HCT116 (cell line): Measurements from ENCODE around the gene TMEM185B. TPM values are rescaled to one million over a fixed set of nuclear protein-coding genes. Genes with fewer than 3 reads are reported as not detected.

Source experiments
- ATAC-seq: fragments of 200-7000 bp; cut with Tn5 transposase; 2 replicates; pipeline ENCODE4 v1.9.1; 2020; ENCODE audit warnings: mild to moderate bottlenecking, moderate library complexity
- BruUV-seq: library from RNA; stranded (reverse); fragments of 400-500 nt; replicated peaks from 2 replicates; lab custom pipeline; 2021; lab: Mats Ljungman, UMichigan
- CTCF ChIA-PET: fragments of 300-600 bp; sonication (Branson Sonifier 250); formaldehyde crosslinking; loops from one replicate; lab custom pipeline; 2021; ENCODE audit warnings: antibody characterized with exemption; lab: Charles Lee
- POLR2A ChIA-PET: fragments of 300-600, 350-600 bp; sonication (Branson Sonifier 250); formaldehyde crosslinking; loops from one replicate; lab custom pipeline; 2021; ENCODE audit warnings: antibody characterized with exemption; lab: Charles Lee
- RAD21 ChIA-PET, 2 experiments: fragments of 300-600 bp; sonication (Branson Sonifier 250); formaldehyde crosslinking; loops; one replicate each; lab custom pipeline; 2023; ENCODE audit warnings: low total read pairs in 2 of 2; ENCODE audit not compliant: uncharacterized antibody in 2 of 2, unreplicated experiment in 2 of 2, low non-redundant PET in 1 of 2; lab: Charles Lee
- DNase-seq: peaks from one replicate; pipeline ENCODE4 v3.0.0-alpha.2; 2010; ENCODE audit warnings: low read depth, low spot score
- H2AFZ ChIP-seq: fragments of 200-600 bp; shearing (Covaris generic), sonication (generic); 2 replicates; pipeline ENCODE4 v1.6.1; 2017; ENCODE audit warnings: low read depth, mixed run types, mixed read lengths, antibody characterized with exemption, low read length; ENCODE audit not compliant: poor library complexity, severe bottlenecking
- H3K27ac ChIP-seq: 2 replicates; pipeline ENCODE4 v1.5.1; 2012; ENCODE audit warnings: low read depth, low read length
- H3K27me3 ChIP-seq: fragments of 200-600 bp; sonication (generic); 2 replicates; pipeline ENCODE4 v1.6.1; 2016; ENCODE audit warnings: mixed run types, low read length, mixed read lengths; ENCODE audit not compliant: insufficient read depth
- H3K36me3 ChIP-seq, 2 experiments: fragments of 200-500 bp in 1 of 2; fragments of 200-600 bp in 1 of 2; sonication (Bioruptor generic) in 1 of 2; sonication (generic) in 1 of 2; 2 replicates each; pipeline versions ENCODE4 v1.5.1 to v1.6.1; 2014 to 2016; ENCODE audit warnings: low read length in 2 of 2, inconsistent platforms in 1 of 2, mixed read lengths in 1 of 2, mixed run types in 1 of 2; ENCODE audit not compliant: insufficient read depth in 2 of 2, control insufficient read depth in 1 of 2
- H3K4me1 ChIP-seq, 2 experiments: fragments of 200-600 bp in 1 of 2; sonication (generic) in 1 of 2; 2 replicates each; pipeline versions ENCODE4 v1.5.1 to v1.6.1; 2012 to 2017; ENCODE audit warnings: low read length in 2 of 2, inconsistent platforms in 1 of 2, mild to moderate bottlenecking in 1 of 2, mixed read lengths in 1 of 2, mixed run types in 1 of 2, moderate library complexity in 1 of 2; ENCODE audit not compliant: insufficient read depth in 2 of 2, control insufficient read depth in 1 of 2
- H3K4me2 ChIP-seq: fragments of 200-600 bp; sonication (generic); 2 replicates; pipeline ENCODE4 v1.6.1; 2017; ENCODE audit warnings: mixed run types, low read length, mixed read lengths
- H3K4me3 ChIP-seq, 2 experiments: fragments of 200-600 bp in 1 of 2; sonication (generic) in 1 of 2; replicated peaks in 1 of 2; 2 replicates each; pipeline ENCODE4 v1.5.1; 2011 to 2016; ENCODE audit warnings: low read length in 2 of 2, control low read depth in 1 of 2, low read depth in 1 of 2, mild to moderate bottlenecking in 1 of 2, mixed read lengths in 1 of 2, mixed run types in 1 of 2
- H3K79me2 ChIP-seq: fragments of 200-600 bp; sonication (generic); 2 replicates; pipeline ENCODE4 v1.6.1; 2017; ENCODE audit warnings: mild to moderate bottlenecking, mixed run types, low read length, moderate library complexity, mixed read lengths; ENCODE audit not compliant: insufficient read depth
- H3K9ac ChIP-seq: fragments of 200-600 bp; sonication (generic); 2 replicates; pipeline ENCODE4 v1.6.1; 2016; ENCODE audit warnings: low read length, mixed read lengths
- H3K9me2 ChIP-seq: fragments of 200-600 bp; sonication (generic), shearing (Covaris generic); 2 replicates; pipeline ENCODE4 v1.6.1; 2017; ENCODE audit warnings: mixed run types, mild to moderate bottlenecking, moderate library complexity; ENCODE audit not compliant: insufficient read depth
- H3K9me3 ChIP-seq, 2 experiments: fragments of 200-500 bp in 1 of 2; fragments of 200-600 bp in 1 of 2; sonication (Bioruptor generic) in 1 of 2; sonication (generic) in 1 of 2; 2 replicates each; pipeline ENCODE4 v1.6.1; 2014 to 2017; ENCODE audit warnings: low read length in 2 of 2, mixed read lengths in 2 of 2, inconsistent platforms in 1 of 2, low read depth in 1 of 2, mild to moderate bottlenecking in 1 of 2, mixed run types in 1 of 2, moderate library complexity in 1 of 2; ENCODE audit not compliant: control insufficient read depth in 1 of 2, insufficient read depth in 1 of 2
- H4K20me1 ChIP-seq: fragments of 200-600 bp; sonication (generic), shearing (Covaris generic); 2 replicates; pipeline ENCODE4 v1.6.1; 2017; ENCODE audit warnings: mixed run types, mild to moderate bottlenecking, moderate library complexity; ENCODE audit not compliant: insufficient read depth
- ATF3 ChIP-seq: IDR thresholded peaks from 2 replicates; pipeline ENCODE4 v1.6.1; 2012
- CEBPB ChIP-seq: IDR thresholded peaks from 2 replicates; pipeline ENCODE4 v1.6.1; 2012; ENCODE audit warnings: low read depth
- CTCF ChIP-seq, 3 experiments: fragments of 200-600 bp in 1 of 3; sonication (generic) in 1 of 3; IDR thresholded peaks in 2 of 3; conservative IDR thresholded peaks in 1 of 3; 2 replicates each; pipeline ENCODE4 v1.5.1; 2012 to 2017; ENCODE audit warnings: low read depth in 2 of 3, low read length in 2 of 3, antibody characterized with exemption in 1 of 3, borderline replicate concordance in 1 of 3, control low read depth in 1 of 3, mild to moderate bottlenecking in 1 of 3, mixed read lengths in 1 of 3, mixed run types in 1 of 3, moderate library complexity in 1 of 3; ENCODE audit not compliant: insufficient read depth in 1 of 3
- ELF1 ChIP-seq: IDR thresholded peaks from 2 replicates; pipeline ENCODE4 v1.6.1; 2012; ENCODE audit warnings: low read depth, borderline replicate concordance
- EZH2 ChIP-seq: fragments of 200-600 bp; sonication (generic); IDR thresholded peaks from 2 replicates; pipeline ENCODE4 v1.6.1; 2017; ENCODE audit warnings: antibody characterized with exemption, mixed run types
- POLR2A ChIP-seq: IDR thresholded peaks from 2 replicates; pipeline ENCODE4 v1.7.0; 2011; ENCODE audit warnings: borderline replicate concordance; ENCODE audit not compliant: insufficient read depth, insufficient read length; ENCODE audit errors: extremely low read depth
- POLR2AphosphoS5 ChIP-seq: IDR thresholded peaks from 2 replicates; pipeline ENCODE4 v1.6.1; 2011; ENCODE audit warnings: mild to moderate bottlenecking, low read depth, low read length, moderate library complexity
- RAD21 ChIP-seq: IDR thresholded peaks from 2 replicates; pipeline ENCODE4 v1.6.1; 2012; ENCODE audit warnings: low read depth, mild to moderate bottlenecking
- REST ChIP-seq: IDR thresholded peaks from 2 replicates; pipeline ENCODE4 v1.6.1; 2012; ENCODE audit warnings: low read depth
- SIN3A ChIP-seq: IDR thresholded peaks from 2 replicates; pipeline ENCODE4 v1.6.1; 2012; ENCODE audit warnings: low read depth
- SRF ChIP-seq: IDR thresholded peaks from 2 replicates; pipeline ENCODE4 v1.6.1; 2012; ENCODE audit warnings: low read depth
- TCF7L2 ChIP-seq: IDR thresholded peaks from 2 replicates; pipeline ENCODE4 v1.7.0; 2011; ENCODE audit warnings: borderline replicate concordance, inconsistent platforms; ENCODE audit not compliant: insufficient read depth, insufficient read length; ENCODE audit errors: extremely low read depth
- ZBTB33 ChIP-seq: IDR thresholded peaks from 2 replicates; pipeline ENCODE4 v1.6.1; 2011; ENCODE audit warnings: mild to moderate bottlenecking, low read length, moderate library complexity; ENCODE audit not compliant: insufficient replicate concordance; ENCODE audit errors: extremely low read depth
- ZFX ChIP-seq: fragments of 450-650 bp; IDR thresholded peaks from 2 replicates; pipeline ENCODE4 v1.6.1; 2017
- intact Hi-C: fragments of 100-400 bp; cut with micrococcal nuclease; formaldehyde crosslinking; loops from 2 replicates; pipeline ENCODE4 v1.10.0; 2022
- total RNA-seq: library from RNA; stranded (reverse); gene quantifications from one replicate; pipeline ENCODE4 v1.2.1, GENCODE V29; 2021; ENCODE audit not compliant: unreplicated experiment

Gene TMEM185B
- total RNA-seq, 1 experiment from 2014 or later = 27.1 TPM

GRCh38 chr2:120182019-120182560 lies 41.1 kb downstream of the TMEM185B start:
- H3K9me2 ChIP-seq = no peaks in the 10 kb centered on the region
- no peak overlapping the region for H3K4me2 ChIP-seq
- intact Hi-C loops = no loop called here
- no peaks in the 10 kb centered on the region for H3K4me1 ChIP-seq
- ChIA-PET RAD21 (no interaction called here), POLR2A (interaction anchor here (0.5 kb wide), 1 partner anchor 26 kb away, joined by 3 read pairs; no protein-coding TSS in a partner anchor), CTCF (no interaction called here)
- H3K9me3 ChIP-seq = no peaks in the 10 kb centered on the region
- ATAC-seq = no peak
- no peaks in the 10 kb centered on the region for H3K36me3 ChIP-seq
- no peaks in the 10 kb centered on the region for H4K20me1 ChIP-seq
- no peaks in the 10 kb centered on the region for H3K27me3 ChIP-seq
- no peak overlapping the region for H2AFZ ChIP-seq
- peaks cover 21% of the 10 kb centered on the region; the same call in 1 of the 2 replicates for H3K79me2 ChIP-seq
- TF ChIP-seq ZFX = no peak
- no peak for TF ChIP-seq TCF7L2
- TF ChIP-seq POLR2A = no peak
- TF ChIP-seq CEBPB = no peak
- no peak for TF ChIP-seq REST
- TF ChIP-seq CTCF (IDR thresholded peaks at IDR 0.05 in 2 of 3, conservative IDR thresholded peaks at IDR 0.05 in 1 of 3; ENCODE audit: borderline replicate concordance in 1 of 3, insufficient read depth in 1 of 3, low read depth in 2 of 3, low read length in 2 of 3) = no peak
- TF ChIP-seq EZH2 = no peak
- TF ChIP-seq SIN3A = no peak
- no peak for TF ChIP-seq ATF3
- no peak for TF ChIP-seq ELF1
- TF ChIP-seq POLR2AphosphoS5 = no peak
- TF ChIP-seq SRF = no peak
- no peak for TF ChIP-seq RAD21
- TF ChIP-seq ZBTB33 = no peak
- DNase-seq = no peak
- no peak overlapping the region for H3K27ac ChIP-seq
- no TSS peak for BruUV-seq
- H3K9ac ChIP-seq = no peak overlapping the region
- no peak overlapping the region for H3K4me3 ChIP-seq
